Measurements from ENCODE around the gene NTMT1. TPM values are rescaled to one million over a fixed set of nuclear protein-coding genes. Genes with fewer than 3 reads are reported as not detected.

Gene NTMT1
- total and polyA plus RNA-seq, 9 of the 15 experiments (the other 6 are each of a cell fraction or from before 2014, with no cell fraction given), result 42.1 to 116 (median 74.7) TPM

- TF ChIP-seq U2AF1 (optimal IDR thresholded peaks at IDR 0.05; ENCODE audit: low read depth, low read length), result no peak
- TF ChIP-seq EWSR1 (IDR thresholded peaks at IDR 0.05; ENCODE audit: borderline replicate concordance, low read depth, partially characterized antibody), result no peak
- no peak for TF ChIP-seq JUN (IDR thresholded peaks at IDR 0.05; ENCODE audit: borderline replicate concordance, low read depth, low read length)
- TF ChIP-seq JUN (CRISPR knock-in tag; IDR thresholded peaks at IDR 0.05; ENCODE audit: borderline replicate concordance), result no peak
- TF ChIP-seq IRF1 (CRISPR knock-in tag; IDR thresholded peaks at IDR 0.05; ENCODE audit: borderline replicate concordance), result 0 out of 2 replicates have a peak, but pooled peaks have one; percentile 15
- no peak for TF ChIP-seq CEBPB (tag; IDR thresholded peaks at IDR 0.05)
- no peak; the same call in 1 of the 2 replicates for TF ChIP-seq SPI1 (IDR thresholded peaks at IDR 0.05; ENCODE audit: borderline replicate concordance, low read depth, low read length)
- no peak for TF ChIP-seq ARNT (IDR thresholded peaks at IDR 0.05)
- no peak for TF ChIP-seq GATA2 (CRISPR knock-in tag; IDR thresholded peaks at IDR 0.05)
- TF ChIP-seq, protein P1, sequence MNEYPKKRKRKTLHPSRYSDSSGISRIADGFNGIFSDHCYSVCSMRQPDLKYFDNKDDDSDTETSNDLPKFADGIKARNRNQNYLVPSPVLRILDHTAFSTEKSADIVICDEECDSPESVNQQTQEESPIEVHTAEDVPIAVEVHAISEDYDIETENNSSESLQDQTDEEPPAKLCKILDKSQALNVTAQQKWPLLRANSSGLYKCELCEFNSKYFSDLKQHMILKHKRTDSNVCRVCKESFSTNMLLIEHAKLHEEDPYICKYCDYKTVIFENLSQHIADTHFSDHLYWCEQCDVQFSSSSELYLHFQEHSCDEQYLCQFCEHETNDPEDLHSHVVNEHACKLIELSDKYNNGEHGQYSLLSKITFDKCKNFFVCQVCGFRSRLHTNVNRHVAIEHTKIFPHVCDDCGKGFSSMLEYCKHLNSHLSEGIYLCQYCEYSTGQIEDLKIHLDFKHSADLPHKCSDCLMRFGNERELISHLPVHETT (CRISPR knock-in tag; conservative IDR thresholded peaks at IDR 0.05 in 1 of 2, IDR thresholded peaks at IDR 0.05 in 1 of 2), result no peak
- no peak for TF ChIP-seq ZNF436 (CRISPR knock-in tag; IDR thresholded peaks at IDR 0.05)
- peak; percentile 13; the same call in 1 of the 2 replicates for TF ChIP-seq NKRF (IDR thresholded peaks at IDR 0.05; ENCODE audit: borderline replicate concordance)
- TF ChIP-seq NFE2 (IDR thresholded peaks at IDR 0.05; ENCODE audit: low read depth), result no peak
- TF ChIP-seq, protein P2, sequence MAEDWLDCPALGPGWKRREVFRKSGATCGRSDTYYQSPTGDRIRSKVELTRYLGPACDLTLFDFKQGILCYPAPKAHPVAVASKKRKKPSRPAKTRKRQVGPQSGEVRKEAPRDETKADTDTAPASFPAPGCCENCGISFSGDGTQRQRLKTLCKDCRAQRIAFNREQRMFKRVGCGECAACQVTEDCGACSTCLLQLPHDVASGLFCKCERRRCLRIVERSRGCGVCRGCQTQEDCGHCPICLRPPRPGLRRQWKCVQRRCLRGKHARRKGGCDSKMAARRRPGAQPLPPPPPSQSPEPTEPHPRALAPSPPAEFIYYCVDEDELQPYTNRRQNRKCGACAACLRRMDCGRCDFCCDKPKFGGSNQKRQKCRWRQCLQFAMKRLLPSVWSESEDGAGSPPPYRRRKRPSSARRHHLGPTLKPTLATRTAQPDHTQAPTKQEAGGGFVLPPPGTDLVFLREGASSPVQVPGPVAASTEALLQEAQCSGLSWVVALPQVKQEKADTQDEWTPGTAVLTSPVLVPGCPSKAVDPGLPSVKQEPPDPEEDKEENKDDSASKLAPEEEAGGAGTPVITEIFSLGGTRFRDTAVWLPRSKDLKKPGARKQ (CRISPR knock-in tag; IDR thresholded peaks at IDR 0.05), result no peak
- 0 out of 2 replicates have a peak, but pooled peaks have one; percentile 6 for TF ChIP-seq ZNF263 (CRISPR knock-in tag; IDR thresholded peaks at IDR 0.05; ENCODE audit: borderline replicate concordance)
- peak; percentile 5 to 9 for TF ChIP-seq E2F6 (IDR thresholded peaks at IDR 0.05; ENCODE audit: borderline replicate concordance in 1 of 2, extremely low read depth in 1 of 2, insufficient read depth in 1 of 2, insufficient read length in 1 of 2, low read depth in 1 of 2, low read length in 1 of 2, poor library complexity in 1 of 2, severe bottlenecking in 1 of 2)
- TF ChIP-seq GTF2E2 (tag; IDR thresholded peaks at IDR 0.05), result peak; percentile 10; the same call in 1 of the 2 replicates
Observed at GRCh38 chr9:129626625-129627284, 792 bp downstream of the NTMT1 start (continued).

All from K562 (cell line).